NCI-H187 treated with DMSO at 0.1 percent for 48 hours (cell line): ENCODE measurements around the gene ZNF682.
"Not testable (repeated sequence)": the region's sequence is repeated elsewhere in the genome, so short reads cannot be mapped to it uniquely, and the experiment has no call there.

ENCODE experiments used
- DNase-seq: peaks from one replicate; lab custom pipeline; 2025; lab: John Stamatoyannopoulos, UW

ZNF682 gene

DNA sequence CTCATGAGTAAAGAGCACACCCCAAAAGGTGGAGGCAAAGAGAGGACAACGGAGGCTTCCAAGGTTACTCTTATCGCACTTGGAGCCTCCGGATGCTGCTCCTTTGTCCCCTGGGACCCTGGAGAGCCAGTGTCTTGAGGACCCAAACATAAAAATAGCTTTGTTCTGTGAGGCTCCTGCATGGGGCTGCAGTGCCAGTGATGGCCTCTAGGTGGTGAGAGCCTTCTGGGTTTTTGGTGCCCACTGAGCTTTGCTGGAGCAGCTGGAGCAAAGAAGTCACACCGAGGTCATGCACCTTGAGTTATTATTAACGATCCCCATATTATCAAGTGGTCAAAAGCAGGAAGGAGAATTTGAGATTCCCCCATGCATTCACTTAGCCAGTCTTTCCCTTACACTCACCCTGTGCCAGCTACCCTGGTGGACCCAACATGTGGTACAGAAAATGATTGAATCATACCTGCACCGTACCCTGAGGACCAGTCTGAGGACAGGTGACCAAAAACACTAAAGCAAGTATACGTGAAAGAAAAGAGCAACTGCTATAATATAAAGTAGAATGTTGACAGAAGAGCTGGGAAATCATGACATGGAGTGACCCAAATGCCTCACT lies 41.5 kb downstream of the ZNF682 start:
- no peak for DNase-seq

DNA sequence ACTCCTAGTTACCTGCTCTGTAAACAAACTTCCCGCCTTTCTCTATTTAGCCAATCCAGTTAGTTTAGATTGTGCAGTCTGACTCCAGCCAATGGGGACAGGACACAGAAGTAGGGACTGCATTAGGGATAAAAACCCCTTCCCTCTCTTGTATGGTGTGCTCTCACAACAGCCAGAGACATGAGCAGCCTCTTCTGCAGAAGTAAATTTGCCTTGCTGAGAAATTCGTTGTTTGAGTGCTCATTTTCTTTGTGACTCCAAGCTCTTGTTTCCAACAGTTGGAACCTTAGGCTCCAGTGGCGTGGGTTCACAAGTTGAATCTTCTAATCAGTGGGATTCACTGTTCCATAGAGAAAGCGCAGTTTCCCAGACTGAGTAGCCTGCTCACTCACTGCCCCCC lies 72.4 kb downstream of the ZNF682 start:
- no peak for DNase-seq

DNA sequence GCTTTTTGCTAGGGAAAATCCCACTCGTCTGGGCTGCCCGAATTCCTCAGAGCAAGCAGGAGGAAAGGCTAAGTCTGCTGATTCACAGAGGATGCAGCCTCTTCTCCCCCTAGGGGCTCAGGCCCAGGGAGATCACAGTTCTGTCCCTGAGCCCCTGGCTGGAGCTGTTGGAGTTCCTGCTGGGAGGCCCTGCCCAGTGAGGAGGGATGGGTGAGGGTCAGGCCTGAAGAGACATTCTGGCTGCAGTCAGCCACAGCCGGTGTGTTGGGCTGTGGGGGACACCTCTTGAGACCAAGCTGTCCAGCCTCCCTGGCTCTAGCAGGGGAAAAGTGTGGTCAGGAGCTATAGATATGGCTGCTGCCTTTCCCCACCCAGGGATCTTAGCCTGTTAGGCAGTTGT lies 73.2 kb downstream of the ZNF682 start:
- DNase-seq = not testable (repeated sequence)

DNA sequence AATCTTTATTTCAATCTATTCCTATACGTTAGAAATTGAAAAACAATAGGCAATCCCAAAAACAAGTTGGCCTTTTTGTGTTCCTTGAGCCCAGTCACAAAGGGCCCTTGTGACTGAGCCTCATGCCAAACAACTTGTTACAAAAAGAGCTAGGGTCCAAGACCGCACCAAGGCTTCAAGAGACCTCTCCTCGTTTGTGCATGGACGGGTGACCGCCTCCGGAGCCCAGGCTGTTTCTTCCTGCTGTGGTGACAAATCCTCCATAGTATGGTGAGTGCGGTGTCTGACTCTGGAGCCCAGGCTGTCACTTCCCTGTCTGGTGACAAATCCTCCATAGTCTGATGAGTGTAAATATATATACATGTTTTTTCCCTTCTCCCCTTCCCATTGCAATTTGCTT lies 74.9 kb downstream of the ZNF682 start:
- DNase-seq = no peak

DNA sequence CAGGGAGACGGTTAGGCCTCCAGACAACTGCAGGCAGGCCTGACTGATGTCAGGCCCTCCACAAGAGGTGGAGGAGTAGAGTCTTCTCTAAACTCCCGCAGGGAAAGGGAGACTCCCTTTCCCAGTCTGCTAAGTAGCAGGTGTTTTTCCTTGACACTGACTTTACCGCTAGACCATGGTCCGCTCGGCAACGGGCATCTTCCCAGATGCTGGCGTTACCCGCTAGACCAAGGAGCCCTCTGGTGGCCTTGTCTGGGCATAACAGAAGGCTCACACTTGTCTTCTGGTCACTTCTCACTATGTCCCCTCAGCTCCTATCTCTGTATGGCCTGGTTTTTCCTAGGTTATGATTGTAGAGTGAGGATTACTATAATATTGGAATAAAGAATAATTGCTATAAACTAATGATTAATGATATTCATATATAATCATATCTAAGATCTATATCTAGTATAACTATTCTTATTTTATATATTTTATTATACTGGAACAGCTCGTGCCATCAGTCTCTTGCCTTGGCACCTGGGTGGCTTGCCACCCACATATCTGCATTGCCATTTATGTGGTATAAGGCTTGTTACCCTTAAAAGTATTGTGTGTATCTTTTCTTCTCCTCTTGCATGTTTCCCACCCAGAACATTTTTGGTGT lies 80.0 kb downstream of the ZNF682 start:
- DNase-seq = not testable (repeated sequence)

DNA sequence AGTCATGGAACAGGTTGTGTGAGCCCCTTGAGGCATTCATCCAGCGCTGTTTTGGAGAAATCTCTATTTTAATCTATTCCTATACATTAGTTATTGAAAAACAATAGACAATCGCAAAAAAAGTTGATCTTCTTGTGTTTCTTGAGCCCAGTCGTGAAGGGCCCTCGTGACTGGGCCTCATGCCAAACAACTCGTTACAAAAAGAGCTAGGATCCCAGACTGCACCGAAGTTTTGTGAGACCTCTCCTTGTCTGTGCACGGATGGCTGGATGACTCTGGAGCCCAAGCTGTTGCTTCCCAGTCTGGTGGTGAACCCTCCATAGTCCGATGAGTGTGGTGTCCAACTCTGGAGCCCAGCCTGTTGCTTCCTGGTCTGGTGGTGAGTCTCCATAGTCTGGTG lies 81.5 kb downstream of the ZNF682 start:
- DNase-seq = not testable (repeated sequence)

DNA sequence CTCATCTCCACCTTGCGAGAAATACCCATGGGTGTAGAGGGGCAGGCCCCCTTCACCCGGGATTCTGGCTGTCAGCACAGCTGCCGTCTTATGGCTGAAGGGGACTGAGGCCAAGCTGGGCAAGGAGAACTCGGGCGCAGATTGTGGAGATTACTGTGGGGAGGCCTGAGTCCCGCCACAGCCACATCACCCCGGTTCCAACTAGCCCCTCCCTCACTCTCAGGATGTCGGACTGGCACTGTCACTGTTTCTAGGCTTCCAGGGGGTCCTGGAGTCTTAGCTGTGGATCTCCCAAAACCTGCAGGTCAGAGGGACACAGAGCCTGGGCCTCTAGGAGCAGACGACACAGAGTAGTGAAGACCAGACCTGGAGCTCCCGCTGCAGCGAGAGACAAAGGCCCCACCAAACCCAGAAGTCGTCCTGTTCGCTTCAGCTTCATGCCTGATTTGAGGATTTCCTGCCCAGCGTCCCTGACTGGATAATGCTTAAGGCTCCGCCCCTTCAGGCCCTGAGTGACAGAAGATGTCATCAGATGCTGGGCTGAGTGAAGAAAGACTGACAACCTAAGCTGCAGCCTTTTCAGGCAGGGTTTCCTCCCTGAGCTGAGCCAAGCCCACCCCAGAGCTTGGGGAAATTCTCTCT lies 82.8 kb downstream of the ZNF682 start:
- DNase-seq = no peak

DNA sequence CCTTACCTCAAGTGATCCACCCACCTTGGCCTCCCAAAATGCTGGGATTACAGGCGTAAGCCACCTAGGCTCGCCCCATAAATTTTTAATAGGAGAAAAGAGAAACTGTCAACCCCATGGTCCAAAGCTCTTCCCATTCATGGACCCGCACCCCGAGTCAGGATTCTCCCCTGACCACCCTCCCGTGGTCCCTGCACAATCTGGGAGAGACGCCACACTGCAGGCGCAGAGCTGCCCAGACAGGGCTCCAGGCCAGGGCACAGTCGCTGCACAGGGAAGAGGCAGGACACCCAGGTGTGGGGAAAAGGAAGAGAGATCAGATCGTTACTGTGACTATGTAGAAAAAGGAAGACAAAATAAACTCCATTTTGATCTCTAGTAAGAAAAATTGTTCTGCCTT lies 84.1 kb downstream of the ZNF682 start:
- no peak for DNase-seq
